NCI-H510A treated with DMSO at 0.1 percent for 48 hours (cell line): Measurements from ENCODE around the gene DHDH.
A peak's percentile ranks its signal among the peaks of the same experiment; 100 is the strongest.

Experiments
- DNase-seq: peaks from one replicate; lab custom pipeline; 2025; lab: John Stamatoyannopoulos, UW

The DHDH gene

GRCh38 chr19:48967346-48968178 is 34.1 kb downstream of the DHDH start:
- no peak for DNase-seq

DNA sequence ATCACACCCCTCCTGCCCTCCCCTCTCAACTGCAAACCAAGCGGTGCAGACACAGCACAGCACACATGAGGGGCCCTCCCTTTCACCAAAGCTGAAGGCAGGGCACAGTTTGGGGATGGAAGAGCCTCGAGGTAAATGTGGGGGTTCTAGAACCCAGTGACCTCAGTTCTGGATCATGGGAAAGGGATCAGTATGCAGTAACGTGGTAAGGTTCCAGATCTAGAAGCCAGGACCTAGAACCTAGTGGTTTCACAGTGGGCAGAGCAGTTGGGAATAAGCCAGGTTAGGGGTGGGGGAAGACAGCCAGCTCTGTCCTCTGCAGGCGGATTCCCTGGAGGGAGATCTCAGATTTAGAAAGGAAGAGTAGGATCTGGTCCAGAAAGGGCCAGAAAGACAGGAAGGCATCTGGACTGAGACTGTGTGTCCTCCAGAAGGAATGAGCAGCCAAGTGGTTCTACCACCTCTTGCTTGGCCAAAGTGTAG is 34.7 kb downstream of the DHDH start:
- no peak for DNase-seq

- no peak for DNase-seq
These were observed 35.3 kb downstream of the DHDH start for GRCh38 chr19:48968813-48969218.

DNA sequence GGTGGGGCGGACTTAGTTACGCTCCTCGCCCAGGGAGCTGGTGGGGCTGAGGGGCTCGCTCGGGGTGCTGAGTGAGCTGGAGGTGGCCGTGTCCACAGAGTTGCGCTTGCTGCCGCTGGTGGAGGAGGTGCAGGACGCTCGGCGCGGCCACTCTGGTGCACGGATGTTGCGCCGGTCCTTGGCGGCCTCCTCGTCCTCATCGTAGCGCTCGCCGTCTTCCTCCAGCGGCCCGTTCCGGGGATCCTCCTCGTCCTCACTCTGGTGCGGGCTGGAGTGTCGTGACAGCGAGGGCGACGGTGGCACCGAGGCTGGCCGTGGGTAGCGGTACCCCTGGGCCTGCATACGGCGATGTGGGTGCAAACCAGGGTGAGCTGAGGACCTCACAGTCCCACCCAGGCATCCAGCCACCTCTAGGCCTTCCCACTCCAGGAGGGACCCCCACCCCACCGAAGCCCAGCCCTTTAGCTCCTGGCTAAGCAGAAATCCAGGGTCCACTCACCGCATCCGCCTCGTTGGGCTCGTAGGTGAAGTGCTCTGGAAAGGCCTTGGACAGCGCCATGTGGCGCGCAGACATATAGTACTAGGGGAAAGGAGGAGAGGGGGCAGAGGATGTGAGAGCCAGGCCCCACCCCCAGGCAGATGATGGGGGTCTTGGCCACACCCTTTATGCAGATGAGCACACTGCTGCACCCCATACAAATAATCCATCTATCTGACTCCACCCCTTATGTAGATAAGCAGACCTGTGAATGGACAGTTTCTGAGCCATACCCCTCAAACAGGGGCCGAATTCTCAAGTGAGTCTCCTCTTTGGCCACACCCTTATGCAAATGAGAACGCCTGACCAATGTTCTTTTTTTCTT is 36.0 kb downstream of the DHDH start:
- no peak for DNase-seq

GRCh38 chr19:48970139-48970766 is 36.8 kb downstream of the DHDH start:
- no peak for DNase-seq

GRCh38 chr19:48970923-48971395 is 37.5 kb downstream of the DHDH start:
- peak; percentile 69 for DNase-seq

- no peak for DNase-seq
These were observed 42.7 kb downstream of the DHDH start for GRCh38 chr19:48975947-48976847.

DNA sequence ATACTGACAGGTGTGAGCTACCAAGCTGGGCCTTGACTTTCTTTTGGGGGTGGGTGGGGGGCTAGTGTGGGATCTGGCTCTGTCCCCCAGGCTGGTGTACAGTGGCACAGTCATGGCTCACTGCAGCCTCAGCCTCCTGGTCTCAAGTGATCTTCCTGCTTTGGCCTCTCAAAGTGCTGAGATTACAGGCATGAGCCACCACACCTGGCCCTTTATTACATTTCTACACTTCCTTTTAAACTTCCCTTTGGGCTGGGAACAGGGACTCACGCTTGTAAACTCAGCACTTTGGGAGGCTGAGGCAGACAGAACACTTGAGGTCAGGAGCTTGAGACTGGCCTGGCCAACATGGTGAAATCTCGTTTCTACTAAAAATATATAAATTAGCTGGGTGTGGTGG is 43.6 kb downstream of the DHDH start:
- DNase-seq: no peak

DNA sequence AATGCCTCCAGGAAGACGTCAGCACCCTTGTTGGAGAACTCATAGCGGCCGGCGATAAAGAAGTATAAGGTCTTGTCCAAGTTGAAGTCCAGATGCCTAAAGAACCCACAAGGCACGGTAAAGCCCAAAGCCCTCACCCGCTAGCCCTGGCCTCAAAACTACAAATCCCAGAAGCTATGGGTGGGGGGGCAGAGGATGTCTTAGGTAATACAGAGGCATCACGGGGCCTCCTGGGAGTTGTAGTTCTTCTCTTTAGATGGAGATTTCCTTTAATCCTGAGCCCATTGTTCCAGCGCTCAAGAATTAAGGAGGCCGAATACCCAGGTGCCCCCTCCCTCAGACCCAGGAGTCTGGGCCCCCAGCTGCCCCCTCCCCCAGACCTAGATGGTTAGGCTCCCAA is 48.8 kb downstream of the DHDH start:
- DNase-seq: no peak

- DNase-seq: no peak
These were observed 52.2 kb downstream of the DHDH start for GRCh38 chr19:48985711-48986110.

DNA sequence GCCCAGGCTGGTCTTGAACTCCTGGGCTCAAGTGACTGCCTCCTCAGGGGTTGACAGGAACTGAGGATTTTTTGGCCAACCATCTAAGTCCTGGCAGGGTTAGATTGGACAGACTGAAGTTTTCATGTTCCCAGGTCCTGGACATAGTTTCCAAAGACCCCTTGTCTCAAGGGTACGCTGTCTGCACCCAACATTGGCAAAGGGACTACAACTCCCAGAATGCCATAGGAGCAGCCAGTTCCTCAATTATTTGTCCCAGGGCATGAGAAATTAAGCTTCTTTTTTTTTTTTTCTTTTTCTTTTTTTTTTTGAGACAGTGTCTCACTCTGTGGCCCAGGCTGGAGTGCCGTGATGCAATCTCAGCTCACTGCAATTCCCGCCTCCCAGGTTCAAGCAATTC is 52.7 kb downstream of the DHDH start:
- DNase-seq: no peak

GRCh38 chr19:48987323-48987722 is 53.8 kb downstream of the DHDH start:
- no peak for DNase-seq

DNA sequence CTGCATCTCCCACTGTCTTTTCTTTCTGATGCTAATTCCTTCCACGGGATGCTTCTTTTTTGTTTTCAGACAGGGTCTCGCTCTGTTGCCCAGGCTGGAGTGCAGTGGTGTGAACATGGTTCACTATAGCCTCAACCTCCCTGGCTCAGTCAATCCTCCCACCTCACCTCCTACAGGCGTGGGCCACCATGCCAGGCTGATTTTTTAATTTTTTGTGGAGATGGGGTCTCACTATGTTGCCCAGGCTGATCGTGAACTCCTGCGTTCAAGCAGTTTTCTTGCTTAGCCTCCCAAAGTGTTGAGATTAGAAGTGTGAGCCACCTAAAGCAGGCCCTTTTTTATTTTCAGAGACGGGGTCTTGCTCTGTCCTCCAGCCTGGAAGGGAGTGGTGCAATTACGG is 54.8 kb downstream of the DHDH start:
- no peak for DNase-seq

DNA sequence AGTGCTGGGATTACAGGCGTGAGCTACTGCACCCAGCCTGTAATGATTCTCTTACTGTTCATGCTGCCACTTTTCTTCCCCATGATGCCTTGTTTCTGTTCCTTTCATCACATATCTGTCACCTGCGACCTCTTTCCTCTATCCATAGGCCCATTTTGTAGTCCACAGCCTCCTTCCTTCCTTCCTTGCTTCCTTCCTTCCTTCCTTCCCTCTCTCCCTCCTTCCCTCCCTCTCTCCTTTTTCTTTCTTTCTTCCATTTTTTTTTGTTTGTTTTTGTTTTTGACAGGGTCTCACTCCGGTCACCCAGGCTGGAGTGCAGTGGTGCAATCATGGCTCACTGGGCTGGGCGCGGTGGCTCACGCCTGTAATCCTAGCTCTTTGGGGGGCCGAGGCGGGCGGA is 55.4 kb downstream of the DHDH start:
- DNase-seq: no peak

DNA sequence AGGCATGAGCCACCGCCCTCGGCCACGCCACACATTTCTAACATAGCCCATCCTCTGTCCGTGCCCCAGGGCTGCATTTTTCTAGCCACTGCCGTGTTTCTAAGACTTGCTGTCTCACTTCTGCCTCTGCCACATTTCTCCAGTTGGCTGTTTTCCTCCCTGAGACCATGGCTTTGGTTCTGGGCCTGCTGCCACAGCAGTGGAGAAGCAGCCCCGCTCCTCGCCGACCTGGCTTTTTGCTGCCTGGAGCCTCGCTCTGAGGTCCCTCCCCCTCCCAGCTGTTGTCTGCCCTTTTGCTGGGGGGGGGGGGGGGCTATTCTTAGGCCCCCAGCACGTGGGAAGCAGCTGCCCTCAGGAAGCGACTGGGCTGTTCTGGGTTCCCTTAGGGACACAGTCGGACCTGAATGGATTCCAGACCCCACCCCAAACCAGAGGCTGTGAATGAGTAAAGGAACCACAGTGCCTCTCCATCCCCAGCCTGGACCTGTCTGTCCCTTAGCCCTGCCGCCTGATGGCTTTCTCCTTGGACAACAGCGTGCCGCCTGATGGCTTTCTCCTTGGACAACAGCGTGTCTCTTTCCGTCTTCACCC is 56.3 kb downstream of the DHDH start:
- no peak for DNase-seq

GRCh38 chr19:48990400-48990799 is 56.9 kb downstream of the DHDH start:
- DNase-seq: no peak

DNA sequence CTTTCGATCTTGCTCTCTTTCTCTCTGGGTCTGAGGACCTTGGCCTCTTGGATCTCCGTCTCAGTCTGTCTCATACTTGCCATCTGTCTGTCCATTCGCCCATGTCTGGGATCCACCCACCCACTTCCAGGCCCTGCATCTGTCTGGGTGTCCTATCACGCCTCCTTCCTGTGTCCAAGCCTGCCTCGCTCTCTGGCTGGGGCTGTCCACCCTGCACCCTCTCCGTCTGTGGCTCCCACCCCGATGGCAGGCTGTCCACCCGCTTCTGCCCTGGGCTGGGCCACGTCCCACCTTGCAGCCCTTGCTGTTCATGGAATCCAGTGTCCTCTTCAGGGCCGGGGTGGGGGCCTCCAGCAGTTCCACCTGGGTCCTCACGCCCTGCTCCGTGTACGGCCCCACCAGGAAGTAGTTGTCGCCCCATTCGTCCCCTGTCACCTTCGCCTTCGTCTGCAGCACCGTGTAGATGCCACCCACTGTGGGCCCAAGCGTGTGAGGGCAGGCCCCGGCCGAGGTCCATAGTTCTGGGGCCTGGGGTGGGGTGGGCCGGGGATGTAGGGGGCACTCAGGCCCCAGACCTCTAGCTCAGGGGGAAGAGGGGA is 57.6 kb downstream of the DHDH start:
- DNase-seq: no peak

DNA sequence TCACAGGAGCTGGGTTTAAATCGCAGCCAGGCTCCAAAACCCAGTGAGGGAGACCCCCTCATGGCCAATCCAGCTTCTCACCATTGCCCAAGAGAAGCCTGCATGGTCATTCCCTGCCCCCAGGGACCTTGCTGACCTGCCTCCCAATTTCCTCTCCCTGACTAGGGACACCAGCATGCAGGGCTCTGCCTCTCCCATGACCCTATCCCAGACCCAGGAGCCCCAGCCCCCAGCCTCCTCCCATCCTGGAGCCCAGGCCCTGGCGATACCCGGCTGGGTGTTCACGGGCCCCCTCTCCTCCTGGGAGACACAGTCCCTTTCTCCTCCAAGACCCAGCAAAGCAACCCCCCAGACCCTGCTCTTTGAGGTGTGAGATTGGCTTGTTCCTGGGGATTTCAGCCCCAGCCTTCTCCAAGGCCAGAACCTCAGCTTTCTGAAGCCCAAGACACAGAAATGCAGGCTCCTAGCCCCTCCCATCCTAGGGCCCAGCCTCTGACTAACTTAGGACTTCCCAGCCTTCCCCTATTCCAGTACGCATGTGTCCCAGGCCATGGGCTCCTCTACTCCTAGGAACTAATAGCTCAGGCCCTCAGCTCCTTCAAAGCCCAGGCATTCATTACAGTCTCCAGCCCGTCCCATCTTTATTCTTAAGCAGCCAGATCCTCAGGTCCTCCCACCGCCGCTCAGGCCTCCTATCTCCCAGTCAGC is 58.5 kb downstream of the DHDH start:
- DNase-seq: no peak

DNA sequence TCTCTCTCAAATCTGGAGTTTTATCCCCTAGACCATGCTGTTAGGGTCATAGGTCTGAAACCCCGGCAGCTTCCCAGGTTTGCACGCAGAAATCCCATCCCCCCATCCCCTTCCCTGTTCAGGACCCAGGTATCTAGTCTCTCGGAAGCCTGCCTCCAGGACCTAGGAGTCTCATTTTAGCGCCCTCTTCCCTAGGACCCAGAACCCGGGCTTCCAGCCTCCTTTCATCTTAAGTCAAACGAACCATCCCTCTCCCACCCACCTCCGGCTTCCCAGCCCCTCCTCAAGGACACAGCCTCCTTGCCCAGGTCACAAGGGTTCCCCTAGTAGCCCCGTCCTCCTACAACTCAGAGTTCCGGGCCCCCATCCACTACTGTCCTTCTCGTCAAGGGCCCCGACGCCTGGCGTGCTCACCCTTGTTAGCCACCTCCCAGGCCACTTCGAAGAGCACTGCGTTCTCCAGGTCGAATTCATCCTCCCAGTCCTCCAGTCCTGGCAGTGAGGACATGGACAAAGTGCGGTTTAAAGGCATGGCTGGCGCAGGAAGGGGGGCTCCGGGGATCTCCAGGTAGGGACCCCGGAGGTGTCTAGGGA is 59.2 kb downstream of the DHDH start:
- DNase-seq: no peak
